ENCODE data around the gene CLCN1. TPM values are rescaled to one million over a fixed set of nuclear protein-coding genes. Genes with fewer than 3 reads are reported as not detected.

CLCN1 gene
- total RNA-seq: not detected

DNA sequence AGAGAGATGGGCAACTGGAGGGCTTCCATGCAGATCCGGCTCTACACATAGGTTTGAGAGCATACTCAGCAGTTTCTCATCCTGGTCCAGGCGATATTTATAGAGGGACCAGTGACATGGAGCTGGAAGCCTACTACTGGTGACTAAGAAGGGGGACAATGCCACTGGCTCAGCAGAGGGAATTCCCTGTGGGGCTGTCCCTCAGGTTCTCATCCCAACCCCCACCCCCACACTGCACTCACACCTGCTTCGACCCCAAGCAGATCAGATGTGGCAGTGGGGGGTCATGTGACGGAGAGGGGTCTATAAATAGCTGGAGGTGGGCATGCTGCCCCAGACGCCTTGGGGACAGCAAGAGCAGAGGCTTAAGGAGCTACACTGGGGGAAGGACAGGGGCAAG, at the start of gene CLCN1:
Gene CLCN1 (plus strand): TSS at position 336 of the 400 bp plus-strand sequence. CDS start 102 bp downstream, outside the sequence.
- TF ChIP-seq EP300 (IDR thresholded peaks at IDR 0.05): no peak
- no peak for TF ChIP-seq POLR2AphosphoS5 (IDR thresholded peaks at IDR 0.05)
- TF ChIP-seq, protein P1, sequence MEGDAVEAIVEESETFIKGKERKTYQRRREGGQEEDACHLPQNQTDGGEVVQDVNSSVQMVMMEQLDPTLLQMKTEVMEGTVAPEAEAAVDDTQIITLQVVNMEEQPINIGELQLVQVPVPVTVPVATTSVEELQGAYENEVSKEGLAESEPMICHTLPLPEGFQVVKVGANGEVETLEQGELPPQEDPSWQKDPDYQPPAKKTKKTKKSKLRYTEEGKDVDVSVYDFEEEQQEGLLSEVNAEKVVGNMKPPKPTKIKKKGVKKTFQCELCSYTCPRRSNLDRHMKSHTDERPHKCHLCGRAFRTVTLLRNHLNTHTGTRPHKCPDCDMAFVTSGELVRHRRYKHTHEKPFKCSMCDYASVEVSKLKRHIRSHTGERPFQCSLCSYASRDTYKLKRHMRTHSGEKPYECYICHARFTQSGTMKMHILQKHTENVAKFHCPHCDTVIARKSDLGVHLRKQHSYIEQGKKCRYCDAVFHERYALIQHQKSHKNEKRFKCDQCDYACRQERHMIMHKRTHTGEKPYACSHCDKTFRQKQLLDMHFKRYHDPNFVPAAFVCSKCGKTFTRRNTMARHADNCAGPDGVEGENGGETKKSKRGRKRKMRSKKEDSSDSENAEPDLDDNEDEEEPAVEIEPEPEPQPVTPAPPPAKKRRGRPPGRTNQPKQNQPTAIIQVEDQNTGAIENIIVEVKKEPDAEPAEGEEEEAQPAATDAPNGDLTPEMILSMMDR (IDR thresholded peaks at IDR 0.05): no peak
- no peak for TF ChIP-seq POLR2A (IDR thresholded peaks at IDR 0.05; ENCODE audit: low read depth)
- Histone ChIP-seq H3K4me3 (no peak within 1 kb of the TSS), H3K9me3 (no peaks in the 10 kb centered on the region), H3K36me3 (no peaks in the 10 kb centered on the region), H3K27me3 (no peaks in the 10 kb centered on the region), H3K27ac (replicated peaks in 1 of 4) (no peak within 1 kb of the TSS), H3K4me1 (no peaks in the 10 kb centered on the region)
- no peak for DNase-seq (ENCODE audit: extremely low spot score)
- WGBS: 84% methylated on average over 5 of the region's 5 CpGs
- intact Hi-C loops (cut with DNase I): no loop called here

DNA sequence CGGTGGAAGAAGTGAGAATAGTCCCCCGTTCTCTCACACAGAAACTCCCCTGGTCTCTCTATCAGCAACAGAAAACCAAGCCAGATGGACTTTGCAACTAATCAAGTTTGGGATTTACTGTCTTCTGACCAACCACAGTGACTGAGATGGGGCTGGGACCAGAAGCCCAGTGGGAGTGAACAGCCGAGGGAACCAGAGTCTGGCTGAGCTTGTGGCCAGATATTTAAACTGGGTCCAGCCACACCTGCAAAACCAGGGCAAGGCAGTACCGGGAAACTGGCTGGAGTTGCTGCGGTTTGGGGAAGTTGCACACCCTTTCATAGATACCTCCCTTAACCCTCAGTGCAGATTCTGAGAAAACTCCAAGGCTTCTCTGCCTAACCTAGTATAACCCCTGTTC, 46.7 kb upstream of the CLCN1 start:
- TF ChIP-seq EP300 (IDR thresholded peaks at IDR 0.05) (no peak), POLR2A (IDR thresholded peaks at IDR 0.05; ENCODE audit: low read depth) (no peak), POLR2AphosphoS5 (IDR thresholded peaks at IDR 0.05) (no peak)
- TF ChIP-seq, protein P1 (IDR thresholded peaks at IDR 0.05): no peak
- Histone ChIP-seq H3K36me3 (peaks cover 18 to 47% (median 34%) of the 10 kb centered on the region in 4 donors), H3K4me1 (peaks cover 13 to 22% (median 16%) of the 10 kb centered on the region in 4 donors), H3K4me3 (no peak overlapping the region), H3K27me3 (no peaks in the 10 kb centered on the region), H3K9me3 (no peaks in the 10 kb centered on the region), H3K27ac (replicated peaks in 1 of 4) (no peak overlapping the region)
- intact Hi-C loops (cut with DNase I): no loop called here
- DNase-seq (ENCODE audit: extremely low spot score): no peak
- WGBS: 85% methylated on average over 5 of the region's 5 CpGs

DNA sequence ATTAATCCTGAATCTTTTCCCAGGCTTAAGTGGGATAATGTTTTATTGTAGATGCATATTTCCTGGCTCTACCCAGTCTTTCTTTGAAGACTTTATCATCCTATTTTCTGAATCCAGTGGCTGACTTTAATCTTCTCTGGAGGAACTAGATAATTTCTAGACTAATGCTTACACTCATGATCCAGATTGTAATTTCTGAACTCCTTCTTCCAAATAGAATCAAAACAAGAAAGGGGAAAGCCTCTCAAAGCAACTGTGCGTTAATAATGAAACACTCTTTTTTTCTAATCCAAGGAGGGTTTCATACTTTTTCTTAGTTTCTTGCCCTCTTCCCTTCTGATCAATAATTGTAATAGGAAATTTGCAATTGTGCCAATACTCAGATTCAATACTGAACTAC, 44.7 kb upstream of the CLCN1 start:
- Histone ChIP-seq H3K4me1 (peaks cover 0 to 2% (median 0%) of the 10 kb centered on the region in 4 donors), H3K27ac (replicated peaks in 1 of 4) (no peak overlapping the region), H3K36me3 (peaks cover 18 to 42% (median 34%) of the 10 kb centered on the region in 4 donors), H3K9me3 (no peaks in the 10 kb centered on the region), H3K4me3 (no peak overlapping the region), H3K27me3 (no peaks in the 10 kb centered on the region)
- WGBS: 95% methylated on average over 1 of the region's 1 CpG
- intact Hi-C loops (cut with DNase I): no loop called here
- TF ChIP-seq POLR2AphosphoS5 (IDR thresholded peaks at IDR 0.05) (no peak), POLR2A (IDR thresholded peaks at IDR 0.05; ENCODE audit: low read depth) (no peak), EP300 (IDR thresholded peaks at IDR 0.05) (no peak)
- TF ChIP-seq, protein P1 (IDR thresholded peaks at IDR 0.05): no peak
- DNase-seq (ENCODE audit: extremely low spot score): no peak

DNA sequence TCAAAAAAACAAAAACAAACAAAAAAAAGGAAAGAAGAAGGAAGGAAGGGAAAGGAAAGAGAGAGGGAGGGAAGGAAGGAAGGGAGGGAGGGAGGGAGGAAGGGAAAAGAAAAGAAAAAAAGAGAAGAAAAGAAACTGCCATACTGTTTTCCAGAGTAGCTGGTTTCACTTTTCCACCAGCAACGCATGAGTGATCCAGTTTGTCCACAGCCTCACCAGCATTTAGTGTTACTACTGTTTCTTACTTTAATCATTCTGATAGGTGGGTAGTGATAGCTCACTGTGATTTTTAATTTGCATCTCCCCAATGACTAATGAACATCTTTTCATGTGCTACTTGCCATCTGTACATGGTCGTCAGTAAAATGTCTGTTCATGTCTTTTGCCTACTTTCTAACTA, 43.0 kb upstream of the CLCN1 start:
- no peak overlapping the region for H3K4me3 ChIP-seq
- no peak for DNase-seq (ENCODE audit: extremely low spot score)
- intact Hi-C loops (cut with DNase I): no loop called here
- H3K9me3 ChIP-seq: no peaks in the 10 kb centered on the region
- peaks cover 12 to 28% (median 24%) of the 10 kb centered on the region in 4 donors for H3K36me3 ChIP-seq
- no peak overlapping the region for H3K27ac ChIP-seq (replicated peaks in 1 of 4)
- no peaks in the 10 kb centered on the region for H3K4me1 ChIP-seq
- TF ChIP-seq POLR2A (IDR thresholded peaks at IDR 0.05; ENCODE audit: low read depth): no peak
- TF ChIP-seq, protein P1 (IDR thresholded peaks at IDR 0.05): no peak
- 93% methylated on average over 2 of the region's 2 CpGs for WGBS
- H3K27me3 ChIP-seq: no peaks in the 10 kb centered on the region

All from esophagus muscularis mucosa (tissue), 4 donors.